ENCODE results near the gene ARHGAP26.

The ARHGAP26 gene

GRCh38 chr5:142825378-142826089, 55.4 kb downstream of the ARHGAP26 start:
- no peak overlapping the region for H3K4me3 ChIP-seq (ENCODE audit: low read depth, low read length)
- DNase-seq (ENCODE audit: low read depth): no peak

- no peak overlapping the region for H3K4me3 ChIP-seq (ENCODE audit: low read depth, low read length)
- no peak for DNase-seq (ENCODE audit: low read depth)
These were observed 55.9 kb downstream of the ARHGAP26 start for GRCh38 chr5:142826093-142826492.

GRCh38 chr5:142826741-142827492, 56.7 kb downstream of the ARHGAP26 start:
- DNase-seq (ENCODE audit: low read depth): no peak

GRCh38 chr5:142827934-142828576, 57.9 kb downstream of the ARHGAP26 start:
- H3K4me3 ChIP-seq (ENCODE audit: low read depth, low read length): no peak overlapping the region
- no peak for DNase-seq (ENCODE audit: low read depth)

More at GRCh38 chr5:142826741-142827492, 56.7 kb downstream of the ARHGAP26 start:
- H3K4me3 ChIP-seq (ENCODE audit: low read depth, low read length): no peak overlapping the region

- no peak for DNase-seq (ENCODE audit: low read depth)
- no peak overlapping the region for H3K4me3 ChIP-seq (ENCODE audit: low read depth, low read length)
These were observed 58.8 kb downstream of the ARHGAP26 start for GRCh38 chr5:142828797-142829535.

- no peak overlapping the region for H3K4me3 ChIP-seq (ENCODE audit: low read depth, low read length)
- peak; percentile 67 for DNase-seq (ENCODE audit: low read depth)
These were observed 59.6 kb downstream of the ARHGAP26 start for GRCh38 chr5:142829801-142830220.

- DNase-seq (ENCODE audit: low read depth): peak; percentile 52
These were observed 60.2 kb downstream of the ARHGAP26 start for GRCh38 chr5:142830241-142831008.

GRCh38 chr5:142831009-142831383, 60.8 kb downstream of the ARHGAP26 start:
- no peak overlapping the region for H3K4me3 ChIP-seq (ENCODE audit: low read depth, low read length)

More at GRCh38 chr5:142830241-142831008, 60.2 kb downstream of the ARHGAP26 start:
- H3K4me3 ChIP-seq (ENCODE audit: low read depth, low read length): no peak overlapping the region

GRCh38 chr5:142832263-142832662, 62.1 kb downstream of the ARHGAP26 start:
- H3K4me3 ChIP-seq (ENCODE audit: low read depth, low read length): no peak overlapping the region
- no peak for DNase-seq (ENCODE audit: low read depth)

More at GRCh38 chr5:142831009-142831383, 60.8 kb downstream of the ARHGAP26 start:
- DNase-seq (ENCODE audit: low read depth): no peak

- DNase-seq (ENCODE audit: low read depth): no peak
These were observed 63.6 kb downstream of the ARHGAP26 start for GRCh38 chr5:142833517-142834449.

GRCh38 chr5:142834504-142834903, 64.3 kb downstream of the ARHGAP26 start:
- no peak for DNase-seq (ENCODE audit: low read depth)
- no peak overlapping the region for H3K4me3 ChIP-seq (ENCODE audit: low read depth, low read length)

More at GRCh38 chr5:142833517-142834449, 63.6 kb downstream of the ARHGAP26 start:
- H3K4me3 ChIP-seq (ENCODE audit: low read depth, low read length): no peak overlapping the region

- DNase-seq (ENCODE audit: low read depth): no peak
- H3K4me3 ChIP-seq (ENCODE audit: low read depth, low read length): no peak overlapping the region
These were observed 65.4 kb downstream of the ARHGAP26 start for GRCh38 chr5:142835540-142835939.

GRCh38 chr5:142836048-142836447, 65.9 kb downstream of the ARHGAP26 start:
- DNase-seq (ENCODE audit: low read depth): no peak
- H3K4me3 ChIP-seq (ENCODE audit: low read depth, low read length): no peak overlapping the region

GRCh38 chr5:142837081-142837725, 67.0 kb downstream of the ARHGAP26 start:
- no peak for DNase-seq (ENCODE audit: low read depth)
- H3K4me3 ChIP-seq (ENCODE audit: low read depth, low read length): no peak overlapping the region

GRCh38 chr5:142838845-142839244, 68.7 kb downstream of the ARHGAP26 start:
- H3K4me3 ChIP-seq (ENCODE audit: low read depth, low read length): no peak overlapping the region
- DNase-seq (ENCODE audit: low read depth): no peak

- DNase-seq (ENCODE audit: low read depth): peak; percentile 69
- no peak overlapping the region for H3K4me3 ChIP-seq (ENCODE audit: low read depth, low read length)
These were observed 69.7 kb downstream of the ARHGAP26 start for GRCh38 chr5:142839711-142840346.

GRCh38 chr5:142840575-142840974, 70.4 kb downstream of the ARHGAP26 start:
- no peak for DNase-seq (ENCODE audit: low read depth)
- H3K4me3 ChIP-seq (ENCODE audit: low read depth, low read length): no peak overlapping the region
